GM18499 (cell line): Measurements from ENCODE around the gene DNLZ.

Experiments used
- ATAC-seq: cut with Tn5 transposase; IDR thresholded peaks from one replicate; pipeline ENCODE4 v1.9.1; 2021; ENCODE audit warnings: moderate number of reproducible peaks; ENCODE audit not compliant: insufficient read depth, unreplicated experiment

DNLZ gene

GRCh38 chr9:136397643-136398042, 34.1 kb upstream of the DNLZ start:
- no peak for ATAC-seq

GRCh38 chr9:136396219-136396515, 32.6 kb upstream of the DNLZ start:
- no peak for ATAC-seq

GRCh38 chr9:136395345-136396218, 32.0 kb upstream of the DNLZ start:
- no peak for ATAC-seq

GRCh38 chr9:136395020-136395340, 31.4 kb upstream of the DNLZ start:
- no peak for ATAC-seq

GRCh38 chr9:136394312-136395019, 30.9 kb upstream of the DNLZ start:
- no peak for ATAC-seq

- ATAC-seq, result no peak
Observed at GRCh38 chr9:136393531-136393930, 30.0 kb upstream of the DNLZ start.

GRCh38 chr9:136392538-136393449, 29.2 kb upstream of the DNLZ start:
- no peak for ATAC-seq

- no peak for ATAC-seq
Observed at GRCh38 chr9:136391737-136392537, 28.4 kb upstream of the DNLZ start.

- no peak for ATAC-seq
Observed at GRCh38 chr9:136389396-136389795, 25.9 kb upstream of the DNLZ start.

- no peak for ATAC-seq
Observed at GRCh38 chr9:136387217-136387616, 23.7 kb upstream of the DNLZ start.

GRCh38 chr9:136386018-136386417, 22.5 kb upstream of the DNLZ start:
- no peak for ATAC-seq

GRCh38 chr9:136385015-136385414, 21.5 kb upstream of the DNLZ start:
- ATAC-seq, result no peak

GRCh38 chr9:136383436-136383835, 19.9 kb upstream of the DNLZ start:
- no peak for ATAC-seq

- ATAC-seq, result no peak
Observed at GRCh38 chr9:136381966-136382513, 18.5 kb upstream of the DNLZ start.

- ATAC-seq, result no peak
Observed at GRCh38 chr9:136381311-136381710, 17.8 kb upstream of the DNLZ start.

GRCh38 chr9:136380381-136380780, 16.8 kb upstream of the DNLZ start:
- ATAC-seq, result no peak

GRCh38 chr9:136379891-136380290, 16.3 kb upstream of the DNLZ start:
- ATAC-seq, result no peak

- ATAC-seq, result no peak
Observed at GRCh38 chr9:136379401-136379800, 15.9 kb upstream of the DNLZ start.

- ATAC-seq, result no peak
Observed at GRCh38 chr9:136379003-136379287, 15.4 kb upstream of the DNLZ start.
